ENCODE data around the gene LGI4.
"Not testable (repeated sequence)": the region's sequence is repeated elsewhere in the genome, so short reads cannot be mapped to it uniquely, and the experiment has no call there.

LGI4 gene

GRCh38 chr19:35141837-35142605, 7.2 kb upstream of the LGI4 start:
- DNase-seq, result no peak

GRCh38 chr19:35140962-35141836, 6.3 kb upstream of the LGI4 start:
- peak; percentile 77 to 79 for DNase-seq

GRCh38 chr19:35140207-35140961, 5.5 kb upstream of the LGI4 start:
- DNase-seq, result no peak

GRCh38 chr19:35138305-35138892, 3.5 kb upstream of the LGI4 start, which contains the start of gene FXYD1:
FXYD1 (plus strand) TSS chr19:35138824; CDS start chr19:35140080, 1,256 bp downstream.
- DNase-seq, result no peak

GRCh38 chr19:35136977-35137702, 2.3 kb upstream of the LGI4 start:
- no peak for DNase-seq

GRCh38 chr19:35136231-35136630, 1.4 kb upstream of the LGI4 start:
- DNase-seq, result no peak

- peak; percentile 34 to 35 for DNase-seq
Observed at GRCh38 chr19:35135389-35135909, 590 bp upstream of the LGI4 start.

GRCh38 chr19:35133826-35134225, 1.0 kb downstream of the LGI4 start:
- no peak for DNase-seq

- DNase-seq, result no peak
Observed at GRCh38 chr19:35132254-35132653, 2.6 kb downstream of the LGI4 start.

- no peak for DNase-seq
Observed at GRCh38 chr19:35130761-35131720, 3.8 kb downstream of the LGI4 start.

GRCh38 chr19:35129724-35130274, 5.1 kb downstream of the LGI4 start:
- not testable (repeated sequence) for DNase-seq

GRCh38 chr19:35128398-35129057, 6.3 kb downstream of the LGI4 start:
- no peak for DNase-seq

GRCh38 chr19:35127871-35128270, 7.0 kb downstream of the LGI4 start:
- no peak for DNase-seq

GRCh38 chr19:35126624-35126959, 8.3 kb downstream of the LGI4 start:
- DNase-seq, result no peak

GRCh38 chr19:35125749-35126623, 8.9 kb downstream of the LGI4 start:
- no peak for DNase-seq

- DNase-seq, result no peak
Observed at GRCh38 chr19:35125270-35125717, 9.6 kb downstream of the LGI4 start.

- DNase-seq, result peak; percentile 30 to 49
Observed at GRCh38 chr19:35124098-35125060, 10.5 kb downstream of the LGI4 start.
